Suprapubic skin (tissue), 4 donors: ENCODE measurements around the gene LHPP. TPM values are rescaled to one million over a fixed set of nuclear protein-coding genes. Genes with fewer than 3 reads are reported as not detected.

ENCODE experiments used
- DNase-seq, 2 donors: peaks; one replicate each; pipeline ENCODE4 v3.0.0-alpha.2; 2019; ENCODE audit warnings: low spot score in 2 of 2
- H3K27ac ChIP-seq: fragments of 200-600 bp; sonication (generic); one replicate; pipeline ENCODE4 v1.5.1; 2019
- H3K27me3 ChIP-seq: fragments of 200-600 bp; sonication (generic); one replicate; pipeline ENCODE4 v1.5.1; 2019
- H3K36me3 ChIP-seq: fragments of 200-600 bp; sonication (generic); one replicate; pipeline ENCODE4 v1.5.1; 2019
- H3K4me1 ChIP-seq: fragments of 200-600 bp; sonication (generic); one replicate; pipeline ENCODE4 v1.5.1; 2019
- H3K4me3 ChIP-seq: fragments of 200-600 bp; sonication (generic); one replicate; pipeline ENCODE4 v1.5.1; 2019; ENCODE audit warnings: mild to moderate bottlenecking
- H3K9me3 ChIP-seq: fragments of 200-600 bp; sonication (generic); one replicate; pipeline ENCODE4 v1.5.1; 2019
- EP300 ChIP-seq: sonication (generic); formaldehyde crosslinking; IDR thresholded peaks from one replicate; pipeline ENCODE4 v1.6.1; 2017; ENCODE audit warnings: antibody characterized with exemption
- POLR2A ChIP-seq, 2 donors: fragments of 450-650 bp; IDR thresholded peaks; one replicate each; pipeline ENCODE4 v1.6.1; 2017; ENCODE audit warnings: antibody characterized with exemption in 2 of 2, mild to moderate bottlenecking in 2 of 2, moderate library complexity in 2 of 2
- POLR2AphosphoS5 ChIP-seq, 3 donors: sonication (generic); formaldehyde crosslinking; IDR thresholded peaks; one replicate each; pipeline ENCODE4 v1.6.1; 2017; ENCODE audit warnings: antibody characterized with exemption in 3 of 3
- WGBS: methylation state at CpG from one replicate; pipeline ENCODE4 v1.1.5; 2018; 5-methylcytosine and 5-hydroxymethylcytosine counted together
- total RNA-seq, 4 donors: library from RNA; depleted of rRNA; stranded (reverse); fragments of >200 nt; gene quantifications; one replicate each; pipeline ENCODE4 v1.1.0, GENCODE V29; 2016
- TF ChIP-seq, protein P1 (sequence below), 2 donors: fragments of 200-600 bp in 1 of 2; fragments of 450-650 bp in 1 of 2; sonication (generic) in 1 of 2; IDR thresholded peaks; one replicate each; pipeline ENCODE4 v1.5.1; 2016 to 2019; ENCODE audit warnings: antibody characterized with exemption in 2 of 2, mild to moderate bottlenecking in 1 of 2, moderate library complexity in 1 of 2

The LHPP gene
- total RNA-seq, 4 donors from 2014 or later = 14.4 to 22.6 (median 15.3) TPM

GRCh38 chr10:124661660-124662180 lies 200.1 kb downstream of the LHPP start:
- H3K9me3 ChIP-seq = no peaks in the 10 kb centered on the region
- no peaks in the 10 kb centered on the region for H3K27me3 ChIP-seq
- DNase-seq = no peak
- H3K4me1 ChIP-seq = peaks cover 30% of the 10 kb centered on the region
- no peak overlapping the region for H3K27ac ChIP-seq
- H3K4me3 ChIP-seq = no peak overlapping the region
- TF ChIP-seq, protein P1, sequence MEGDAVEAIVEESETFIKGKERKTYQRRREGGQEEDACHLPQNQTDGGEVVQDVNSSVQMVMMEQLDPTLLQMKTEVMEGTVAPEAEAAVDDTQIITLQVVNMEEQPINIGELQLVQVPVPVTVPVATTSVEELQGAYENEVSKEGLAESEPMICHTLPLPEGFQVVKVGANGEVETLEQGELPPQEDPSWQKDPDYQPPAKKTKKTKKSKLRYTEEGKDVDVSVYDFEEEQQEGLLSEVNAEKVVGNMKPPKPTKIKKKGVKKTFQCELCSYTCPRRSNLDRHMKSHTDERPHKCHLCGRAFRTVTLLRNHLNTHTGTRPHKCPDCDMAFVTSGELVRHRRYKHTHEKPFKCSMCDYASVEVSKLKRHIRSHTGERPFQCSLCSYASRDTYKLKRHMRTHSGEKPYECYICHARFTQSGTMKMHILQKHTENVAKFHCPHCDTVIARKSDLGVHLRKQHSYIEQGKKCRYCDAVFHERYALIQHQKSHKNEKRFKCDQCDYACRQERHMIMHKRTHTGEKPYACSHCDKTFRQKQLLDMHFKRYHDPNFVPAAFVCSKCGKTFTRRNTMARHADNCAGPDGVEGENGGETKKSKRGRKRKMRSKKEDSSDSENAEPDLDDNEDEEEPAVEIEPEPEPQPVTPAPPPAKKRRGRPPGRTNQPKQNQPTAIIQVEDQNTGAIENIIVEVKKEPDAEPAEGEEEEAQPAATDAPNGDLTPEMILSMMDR (IDR thresholded peaks at IDR 0.05) = no peak
- no peak for TF ChIP-seq EP300
- peaks cover 22% of the 10 kb centered on the region for H3K36me3 ChIP-seq
- 95% methylated on average over 9 of the region's 9 CpGs for WGBS

DNA sequence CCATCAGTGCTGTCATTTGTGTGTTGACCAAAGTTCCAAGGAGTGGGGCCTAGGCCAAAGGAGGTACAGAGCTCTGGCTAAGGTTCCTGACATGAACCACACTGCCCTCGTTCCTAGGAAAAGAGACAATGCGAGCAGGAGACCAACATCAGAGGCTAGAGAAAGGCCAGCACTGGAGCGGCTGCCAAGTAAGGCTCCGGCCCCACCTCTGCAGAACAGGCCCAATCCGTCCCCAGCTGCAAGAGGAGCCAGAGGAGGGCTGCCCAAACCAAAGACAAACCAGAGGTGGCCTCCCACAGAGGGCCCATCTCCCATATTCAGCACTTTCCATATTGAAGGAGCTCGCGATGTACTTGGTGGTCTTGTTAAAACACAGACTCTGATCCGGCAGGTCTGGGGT lies 201.6 kb downstream of the LHPP start:
- WGBS = 76% methylated on average over 2 of the region's 8 CpGs
- Histone ChIP-seq H3K9me3 (no peaks in the 10 kb centered on the region), H3K4me1 (peaks cover 36% of the 10 kb centered on the region), H3K4me3 (no peak overlapping the region), H3K27ac (no peak overlapping the region), H3K27me3 (no peaks in the 10 kb centered on the region), H3K36me3 (peaks cover 22% of the 10 kb centered on the region)
- no peak for DNase-seq
- TF ChIP-seq EP300 = no peak
- TF ChIP-seq, protein P1 (IDR thresholded peaks at IDR 0.05) = no peak
- TF ChIP-seq POLR2A (IDR thresholded peaks at IDR 0.05) = no peak
- TF ChIP-seq POLR2AphosphoS5 (IDR thresholded peaks at IDR 0.05) = no peak

Other genes starting within 250 kb of the LHPP start
- gene OAT, start 42.9 kb upstream of the LHPP start, total RNA-seq = 100 to 1,000 TPM in 2 of 4 donors, 10 to 100 TPM in 2; 86.0 to 103 (median 95.1) TPM
- 1 to 10 TPM in 2 of 4 donors, under 1 TPM in 2; 0.56 to 3.3 (median 1.0) TPM for gene NKX1-2, start 11.8 kb upstream of the LHPP start, total RNA-seq